Tibial nerve (tissue), 4 donors: Measurements from ENCODE around the gene ST14.

Experiments used
- CTCF ChIP-seq, 5 experiments: fragments of 200-600 bp in 3 of 5; fragments of 450-650 bp in 2 of 5; sonication (generic) in 3 of 5; IDR thresholded peaks; one replicate each; pipeline ENCODE4 v1.5.1; 2016 to 2019; ENCODE audit warnings: antibody characterized with exemption in 5 of 5, mild to moderate bottlenecking in 3 of 5, moderate library complexity in 2 of 5
- EP300 ChIP-seq, 2 donors: sonication (generic); formaldehyde crosslinking; IDR thresholded peaks; one replicate each; pipeline ENCODE4 v1.6.1; 2017; ENCODE audit warnings: antibody characterized with exemption in 2 of 2, mild to moderate bottlenecking in 1 of 2
- POLR2A ChIP-seq, 2 donors: fragments of 450-650 bp; IDR thresholded peaks; one replicate each; pipeline ENCODE4 v1.6.1; 2017; ENCODE audit warnings: antibody characterized with exemption in 2 of 2, mild to moderate bottlenecking in 2 of 2, moderate library complexity in 2 of 2

- no peak for TF ChIP-seq CTCF (IDR thresholded peaks at IDR 0.05)
- TF ChIP-seq EP300 (IDR thresholded peaks at IDR 0.05), result peak in 1 of 2 donors; percentile 33
- no peak for TF ChIP-seq POLR2A (IDR thresholded peaks at IDR 0.05)
These were observed 6.2 kb downstream of the ST14 start for GRCh38 chr11:130165601-130166456.
